NCI-H2029 (cell line): ENCODE measurements around the gene LRRC41.
A peak's percentile ranks its signal among the peaks of the same experiment; 100 is the strongest.
"Not testable (repeated sequence)": the region's sequence is repeated elsewhere in the genome, so short reads cannot be mapped to it uniquely, and the experiment has no call there.

Source experiments
- DNase-seq: peaks from one replicate; lab custom pipeline; 2025; lab: John Stamatoyannopoulos, UW

LRRC41 gene

GRCh38 chr1:46285730-46286477 lies 17.5 kb downstream of the LRRC41 start:
- DNase-seq = no peak

GRCh38 chr1:46284597-46285564 lies 18.5 kb downstream of the LRRC41 start:
- DNase-seq = no peak

- no peak for DNase-seq
Observed at GRCh38 chr1:46284058-46284457, 19.4 kb downstream of the LRRC41 start.

GRCh38 chr1:46281021-46281420 lies 22.4 kb downstream of the LRRC41 start:
- no peak for DNase-seq

GRCh38 chr1:46280092-46280491 lies 23.3 kb downstream of the LRRC41 start:
- no peak for DNase-seq

GRCh38 chr1:46278807-46279206 lies 24.6 kb downstream of the LRRC41 start:
- no peak for DNase-seq

- no peak for DNase-seq
Observed at GRCh38 chr1:46277658-46278373, 25.6 kb downstream of the LRRC41 start.

GRCh38 chr1:46275030-46275337 lies 28.4 kb downstream of the LRRC41 start:
- DNase-seq = no peak

GRCh38 chr1:46274225-46275029 lies 29.0 kb downstream of the LRRC41 start:
- DNase-seq = no peak

GRCh38 chr1:46268578-46268977 lies 34.8 kb downstream of the LRRC41 start:
- no peak for DNase-seq

- no peak for DNase-seq
Observed at GRCh38 chr1:46263146-46263545, 40.3 kb downstream of the LRRC41 start.

GRCh38 chr1:46262508-46262907 lies 40.9 kb downstream of the LRRC41 start:
- no peak for DNase-seq

- DNase-seq = no peak
Observed at GRCh38 chr1:46256523-46256922, 46.9 kb downstream of the LRRC41 start.

GRCh38 chr1:46254668-46255067 lies 48.7 kb downstream of the LRRC41 start:
- DNase-seq = no peak

- DNase-seq = peak; percentile 94
Observed at GRCh38 chr1:46248122-46248920, 55.1 kb downstream of the LRRC41 start.

GRCh38 chr1:46247436-46248121 lies 55.8 kb downstream of the LRRC41 start, which contains the start of gene RAD54L:
Gene RAD54L, plus strand, starts transcription at chr1:46247763. Its CDS starts 643 bp downstream, at chr1:46248406.
- peak; percentile 100 for DNase-seq

GRCh38 chr1:46246548-46247435 lies 56.6 kb downstream of the LRRC41 start:
- DNase-seq = no peak

GRCh38 chr1:46246136-46246535 lies 57.3 kb downstream of the LRRC41 start:
- DNase-seq = not testable (repeated sequence)
